Midbrain (tissue), 1 donor: ENCODE measurements around the gene PALLD.
A peak's percentile ranks its signal among the peaks of the same experiment; 100 is the strongest.
"Not testable (repeated sequence)": the region's sequence is repeated elsewhere in the genome, so short reads cannot be mapped to it uniquely, and the experiment has no call there.

Experiments used
- DNase-seq: peaks from one replicate; lab custom pipeline; 2025; lab: John Stamatoyannopoulos, UW

The PALLD gene

GRCh38 chr4:168908093-168908492, 411.2 kb downstream of the PALLD start:
- DNase-seq = no peak

GRCh38 chr4:168908851-168909273, 412.0 kb downstream of the PALLD start:
- no peak for DNase-seq

GRCh38 chr4:168914095-168914494, 417.2 kb downstream of the PALLD start:
- no peak for DNase-seq

DNA sequence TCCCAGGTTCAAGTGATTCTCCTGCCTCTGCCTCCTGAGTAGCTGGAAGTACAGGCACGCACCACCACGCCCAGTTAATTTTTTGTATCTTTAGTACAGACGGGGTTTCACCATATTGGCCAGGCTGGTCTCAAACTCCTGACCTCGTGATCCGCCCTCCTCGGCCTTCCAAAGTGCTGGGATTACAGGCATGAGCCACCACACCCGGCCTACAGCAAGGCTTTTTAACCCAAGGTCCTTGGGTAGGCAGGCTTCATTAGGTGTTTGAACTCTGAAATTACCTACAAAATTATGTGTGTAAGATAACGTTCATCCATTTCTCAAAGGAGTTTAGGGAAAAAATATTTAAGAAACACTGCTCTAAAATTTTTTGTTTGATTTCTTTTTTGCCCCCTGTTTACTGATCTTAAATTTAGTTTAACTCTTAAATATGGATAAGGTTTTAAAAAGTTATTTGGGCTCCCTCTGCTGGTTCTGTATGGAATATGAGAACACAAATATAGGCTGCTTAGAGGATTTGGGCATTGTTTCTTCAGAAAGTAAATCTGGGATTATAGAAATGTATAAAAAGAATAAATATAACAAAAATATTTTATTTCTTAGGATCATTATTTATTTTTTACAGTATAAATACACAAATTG, 420.4 kb downstream of the PALLD start:
- peak; percentile 26 for DNase-seq

- no peak for DNase-seq
Observed at GRCh38 chr4:168919706-168920324, 423.0 kb downstream of the PALLD start.

DNA sequence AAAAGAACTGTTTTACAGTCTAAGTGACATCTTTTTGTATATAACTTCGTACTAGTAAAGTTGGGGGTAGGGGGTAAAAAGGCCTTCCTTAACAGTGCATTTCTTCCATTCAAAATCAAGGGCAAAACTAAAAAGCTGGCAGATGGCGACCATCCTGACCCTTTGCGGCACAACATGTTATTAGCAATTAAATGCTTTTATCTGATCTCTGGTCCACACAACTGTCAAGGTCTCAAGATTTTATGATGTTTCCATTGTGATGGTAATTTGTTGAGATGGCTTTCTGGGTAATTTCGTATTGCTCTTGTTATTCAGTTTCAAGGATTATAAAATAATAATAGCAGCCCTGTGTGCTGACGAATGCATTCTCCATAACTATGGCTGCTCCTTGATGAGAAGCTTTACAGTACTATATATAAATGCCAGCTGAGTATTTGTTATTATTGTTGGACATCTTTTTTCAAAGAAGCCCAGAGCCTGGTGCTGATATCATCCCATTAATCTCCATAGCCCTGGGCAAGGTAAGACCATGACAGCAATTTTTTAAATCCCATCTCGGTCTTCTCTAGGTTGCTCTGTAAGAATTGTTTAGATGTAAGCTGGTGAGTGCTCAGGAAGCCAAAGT, 423.7 kb downstream of the PALLD start:
- no peak for DNase-seq

DNA sequence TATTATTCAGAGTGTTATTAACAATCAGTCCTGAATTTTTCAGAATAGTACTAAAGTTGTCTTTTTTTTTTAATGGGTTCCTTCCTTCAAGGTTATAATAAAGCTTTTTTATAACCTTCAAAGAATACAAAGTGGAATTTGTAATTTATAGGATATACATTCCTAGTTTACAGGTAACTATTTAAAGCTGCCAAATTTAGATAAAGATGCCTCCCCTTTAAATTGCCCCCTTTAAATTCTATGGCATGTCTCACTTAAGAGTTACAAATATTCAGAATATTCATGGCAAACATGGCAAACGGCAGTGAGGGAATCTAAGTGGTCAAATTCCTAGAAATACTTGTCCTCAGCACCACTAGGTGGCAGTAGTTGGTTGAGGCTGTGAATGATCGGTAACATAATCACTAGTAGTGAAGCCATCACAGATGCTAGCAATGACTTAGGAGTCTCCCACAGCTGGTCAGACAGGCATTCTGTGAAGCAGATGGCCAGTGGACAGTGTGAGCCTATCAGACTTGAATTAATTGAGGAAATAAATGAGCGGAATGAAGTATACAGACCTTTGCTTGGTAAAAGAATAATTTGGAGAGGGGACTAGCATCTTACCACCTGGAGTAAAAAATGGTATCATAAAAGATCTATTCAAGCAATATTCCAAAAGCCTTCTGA, 426.8 kb downstream of the PALLD start:
- DNase-seq = peak; percentile 79

- no peak for DNase-seq
Observed at GRCh38 chr4:168924667-168925066, 427.8 kb downstream of the PALLD start.

DNA sequence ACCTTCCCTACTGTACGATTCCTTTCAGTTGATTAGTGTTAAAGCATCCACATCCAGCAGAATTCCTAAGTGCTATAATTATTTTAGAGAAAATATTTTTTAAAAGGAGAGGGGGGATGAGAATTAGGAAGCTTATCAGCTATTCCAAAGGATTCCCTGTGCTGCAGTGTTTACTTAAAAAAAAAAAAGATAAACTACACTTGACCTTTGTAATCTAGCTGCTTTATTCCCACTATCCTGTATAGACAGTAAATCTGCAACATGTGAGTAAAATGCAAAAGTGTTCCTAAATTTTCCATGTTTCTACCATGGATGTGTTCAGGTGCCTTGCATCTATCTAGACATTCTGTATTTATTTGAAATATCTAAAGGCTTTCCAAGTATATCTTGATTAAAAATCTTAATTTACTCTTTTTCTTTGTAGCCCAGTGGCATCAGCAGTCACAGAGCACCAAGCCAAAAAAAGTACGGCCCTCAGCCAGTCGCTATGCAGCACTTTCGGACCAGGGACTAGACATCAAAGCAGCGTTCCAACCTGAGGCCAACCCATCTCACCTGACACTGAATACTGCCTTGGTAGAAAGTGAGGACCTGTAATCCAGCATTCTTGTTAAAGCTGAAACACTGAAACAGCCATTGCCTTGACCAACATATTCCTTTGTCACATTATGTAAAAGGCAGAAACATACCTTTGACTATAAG, 429.1 kb downstream of the PALLD start:
- DNase-seq = no peak

DNA sequence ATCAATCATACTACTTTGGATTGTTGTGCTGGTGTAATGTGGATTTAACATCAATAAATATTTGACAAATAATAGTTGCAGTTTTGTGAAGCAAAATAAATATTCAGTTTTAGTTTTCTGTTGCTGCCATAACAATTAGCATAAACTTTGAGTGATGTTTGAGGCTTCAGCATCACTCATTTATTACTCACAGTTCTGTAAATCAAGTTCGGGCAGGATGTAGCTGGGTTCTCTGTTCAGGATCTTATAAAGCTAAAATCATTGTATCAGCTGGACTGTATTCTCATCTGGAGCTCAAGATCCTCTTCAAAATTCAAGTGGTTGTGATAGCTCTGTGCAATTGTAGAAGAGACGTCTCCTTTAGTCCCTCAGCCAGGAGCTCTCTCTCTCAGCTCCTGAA, 431.5 kb downstream of the PALLD start:
- no peak for DNase-seq

DNA sequence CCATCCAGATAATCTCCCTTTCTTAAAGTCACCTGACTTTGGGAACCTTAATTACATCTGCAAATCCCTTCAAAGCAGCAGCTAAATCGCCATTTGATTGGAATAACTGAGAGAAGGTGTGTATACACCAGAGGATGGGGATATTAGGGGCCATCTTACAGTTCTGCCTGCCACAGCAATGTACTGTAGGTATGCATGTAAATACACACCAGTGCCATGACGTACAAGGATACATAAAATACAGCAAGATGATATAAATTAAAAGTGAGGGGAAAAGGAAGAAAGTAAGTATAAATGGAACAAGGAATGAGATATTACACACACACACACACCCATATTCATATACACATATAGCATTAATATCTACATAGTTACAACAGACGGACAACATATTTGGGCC, 432.0 kb downstream of the PALLD start:
- DNase-seq = no peak

DNA sequence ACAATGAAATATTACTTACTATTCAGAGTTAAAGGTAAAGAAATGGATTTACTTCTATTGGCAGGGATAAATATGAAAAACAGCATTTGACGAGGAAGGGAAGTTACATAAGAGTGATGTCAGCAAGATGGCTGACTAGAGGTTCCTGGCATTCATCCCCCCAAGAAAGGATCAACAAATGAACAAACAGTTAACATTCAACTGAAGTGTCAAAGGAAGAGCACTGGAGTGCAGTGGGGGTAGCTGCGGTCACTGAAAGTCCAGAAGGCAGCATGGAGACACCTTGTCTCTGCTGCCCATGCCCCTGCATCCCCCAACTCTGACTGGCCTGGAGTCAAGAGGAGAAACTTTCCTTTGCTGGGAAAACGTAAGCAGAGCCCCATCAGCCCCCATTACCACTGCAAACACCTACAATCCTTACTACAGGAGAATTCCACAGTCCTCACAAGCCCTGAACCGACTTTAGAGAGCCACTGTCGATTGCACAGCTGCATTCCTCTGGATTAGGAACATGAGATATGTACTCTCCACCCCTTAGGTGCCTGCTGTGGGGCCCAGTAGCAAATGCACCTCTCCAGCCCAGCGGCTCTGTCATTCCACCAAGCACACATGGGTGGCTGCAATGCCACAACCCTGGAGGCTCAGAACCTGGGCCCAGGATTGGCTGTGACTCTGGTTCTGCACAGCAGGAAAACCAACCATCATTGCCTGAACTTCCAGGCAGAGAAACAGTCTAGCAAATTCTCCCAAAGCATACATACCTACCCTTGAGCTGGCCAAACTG, 433.8 kb downstream of the PALLD start:
- DNase-seq = no peak

DNA sequence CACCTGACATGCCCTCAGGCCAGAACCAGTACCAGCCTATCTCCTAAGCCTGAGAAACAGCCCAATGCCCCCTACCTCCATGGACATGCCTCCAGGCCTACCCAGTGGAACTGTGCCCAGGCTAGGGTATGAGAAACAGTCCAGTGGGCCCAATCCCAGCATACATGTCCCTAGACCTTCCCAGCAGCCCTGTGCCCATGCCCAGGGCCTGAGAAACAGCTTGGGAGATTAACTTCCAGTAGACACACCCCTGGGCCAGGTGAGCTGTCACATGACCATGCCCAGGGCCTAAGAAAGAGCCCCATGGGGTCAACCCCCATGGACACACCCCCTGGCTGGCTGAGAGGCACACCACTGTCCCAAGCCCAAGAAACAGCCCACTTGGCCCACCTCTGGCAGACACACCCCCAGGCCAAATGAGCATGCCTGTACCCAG, 434.4 kb downstream of the PALLD start:
- no peak for DNase-seq

DNA sequence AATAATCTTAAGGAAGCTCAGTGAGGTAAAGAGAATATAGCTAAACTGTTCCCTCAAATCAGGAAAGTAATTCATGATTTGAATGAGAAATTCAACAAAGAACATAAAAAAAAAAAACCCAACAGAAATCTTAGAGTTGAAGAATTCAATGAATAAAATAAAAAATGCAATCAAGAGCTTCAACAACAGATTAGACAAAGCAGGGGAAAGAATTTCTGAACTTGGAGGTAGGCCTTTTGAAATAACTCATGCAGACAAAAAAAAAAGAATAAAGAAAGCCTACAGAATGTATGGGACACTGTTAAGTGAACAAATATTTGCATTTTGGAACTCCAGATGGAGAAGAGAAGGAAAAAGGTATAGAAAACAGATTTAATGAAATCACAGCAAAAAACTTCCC, 435.3 kb downstream of the PALLD start:
- DNase-seq = no peak

DNA sequence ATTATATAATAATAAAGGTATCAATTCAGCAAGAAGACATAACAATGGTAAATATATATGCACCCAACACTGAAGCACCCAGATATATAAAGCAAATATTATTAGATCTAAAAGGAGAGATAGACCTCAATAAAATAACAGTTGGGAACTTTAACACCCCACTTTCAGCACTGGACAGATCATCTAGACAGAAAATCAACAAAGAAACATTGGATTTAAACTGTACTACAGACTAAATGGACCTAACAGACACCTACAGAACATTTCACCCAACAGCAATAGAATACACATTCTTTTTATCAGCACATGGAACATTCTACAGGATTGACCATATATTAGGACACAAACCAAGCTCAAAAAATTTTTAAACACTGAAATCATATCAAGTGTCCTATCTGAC, 436.6 kb downstream of the PALLD start:
- no peak for DNase-seq

GRCh38 chr4:168937473-168937872, 440.6 kb downstream of the PALLD start:
- DNase-seq = not testable (repeated sequence)

- no peak for DNase-seq
Observed at GRCh38 chr4:168942985-168943384, 446.1 kb downstream of the PALLD start.

GRCh38 chr4:168945291-168945690, 448.4 kb downstream of the PALLD start:
- no peak for DNase-seq

DNA sequence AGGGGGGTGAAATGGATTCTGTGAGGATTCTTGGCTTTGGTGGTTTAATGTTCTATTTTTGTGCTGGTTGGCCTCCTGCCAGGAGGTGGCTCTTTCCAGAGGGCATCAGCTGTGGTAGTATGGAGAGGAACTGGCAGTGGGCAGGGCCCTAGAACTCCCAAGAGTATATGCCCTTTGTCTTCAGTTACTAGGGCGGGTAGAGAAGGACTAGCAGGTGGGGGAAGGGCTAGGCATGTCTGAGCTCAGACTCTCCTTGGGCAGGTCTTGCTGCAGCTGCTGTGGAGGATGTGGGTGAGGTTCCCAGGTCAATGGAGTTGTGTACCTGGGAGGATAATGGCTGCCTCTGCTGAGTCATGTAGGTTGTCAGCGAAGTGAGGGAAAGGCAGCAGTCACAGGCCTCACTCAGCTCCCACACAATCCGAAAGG, 456.0 kb downstream of the PALLD start:
- not testable (repeated sequence) for DNase-seq

DNA sequence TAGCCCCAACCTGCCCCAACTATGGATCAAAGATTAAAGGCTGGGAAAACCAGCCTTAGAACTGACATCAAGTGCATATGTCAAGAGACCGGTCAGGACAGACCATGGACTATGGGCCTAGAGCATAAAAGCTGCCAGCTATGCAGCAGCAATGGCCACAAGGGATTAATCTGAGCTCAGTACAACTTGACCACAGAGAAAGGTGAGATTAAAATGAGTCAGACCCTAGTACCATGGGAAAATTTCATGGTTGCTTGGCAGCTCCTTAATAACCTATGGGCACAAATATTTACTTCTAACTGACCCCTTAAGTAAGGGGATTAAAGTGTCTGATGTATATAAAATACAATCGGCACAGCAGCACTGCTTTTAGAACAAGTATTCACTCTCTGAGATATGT, 458.8 kb downstream of the PALLD start:
- DNase-seq = no peak

GRCh38 chr4:168960716-168961115, 463.9 kb downstream of the PALLD start:
- no peak for DNase-seq
